Measurements from ENCODE around the gene RERE.
"Not testable (repeated sequence)": the region's sequence is repeated elsewhere in the genome, so short reads cannot be mapped to it uniquely, and the experiment has no call there.

RERE gene

DNA sequence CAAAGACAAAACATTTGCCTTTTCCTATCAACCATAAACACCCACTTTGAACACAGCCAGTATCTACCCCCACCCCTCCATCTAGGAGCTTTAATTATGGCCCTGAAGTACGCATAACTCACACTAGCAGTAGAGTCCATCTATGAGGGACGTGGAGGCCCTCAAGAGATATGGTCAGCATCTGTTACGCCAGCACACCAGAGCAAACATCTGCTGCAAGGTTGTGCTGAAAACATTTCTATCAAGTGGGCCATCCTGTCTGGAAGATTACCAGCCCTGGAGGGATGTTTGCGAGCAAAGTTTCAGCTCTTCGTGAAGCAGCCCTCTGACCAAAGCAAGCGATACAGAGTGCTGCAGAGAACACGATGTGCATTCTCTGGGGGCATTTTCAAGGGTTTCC lies 424.9 kb downstream of the RERE start:
- Mint-ChIP-seq H3K36me3 (ENCODE audit: low read depth) (peaks cover 71% of the 10 kb centered on the region), H3K9me3 (no peaks in the 10 kb centered on the region), H3K27me3 (no peaks in the 10 kb centered on the region), H3K27ac (peak overlapping the region; percentile 76), H3K4me3 (no peak overlapping the region), H3K4me1 (ENCODE audit: low read depth) (peaks cover 87% of the 10 kb centered on the region)
- DNase-seq: no peak

DNA sequence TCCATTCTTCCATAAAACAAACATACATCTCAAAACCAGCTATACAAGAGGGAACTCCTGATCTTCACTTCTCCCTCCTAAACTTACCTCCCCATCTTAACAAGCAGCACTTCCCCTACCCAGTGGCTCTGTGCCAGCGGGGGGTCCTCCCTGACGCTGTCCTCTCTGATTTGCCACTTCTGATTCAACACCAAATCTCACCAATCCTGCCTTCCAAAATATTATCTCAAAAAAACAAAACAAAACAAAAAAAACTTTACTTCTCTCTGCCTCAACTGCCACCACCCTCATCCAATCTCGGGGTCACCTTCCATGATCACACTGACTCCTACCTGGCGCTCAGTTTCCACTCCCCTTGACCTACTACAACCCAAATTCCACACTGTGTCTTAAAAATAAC lies 426.7 kb downstream of the RERE start:
- Mint-ChIP-seq H3K4me3 (no peak overlapping the region), H3K27ac (peak overlapping the region; percentile 42), H3K27me3 (no peaks in the 10 kb centered on the region), H3K4me1 (ENCODE audit: low read depth) (peaks cover 83% of the 10 kb centered on the region), H3K36me3 (ENCODE audit: low read depth) (peaks cover 76% of the 10 kb centered on the region), H3K9me3 (no peaks in the 10 kb centered on the region)
- DNase-seq: no peak

DNA sequence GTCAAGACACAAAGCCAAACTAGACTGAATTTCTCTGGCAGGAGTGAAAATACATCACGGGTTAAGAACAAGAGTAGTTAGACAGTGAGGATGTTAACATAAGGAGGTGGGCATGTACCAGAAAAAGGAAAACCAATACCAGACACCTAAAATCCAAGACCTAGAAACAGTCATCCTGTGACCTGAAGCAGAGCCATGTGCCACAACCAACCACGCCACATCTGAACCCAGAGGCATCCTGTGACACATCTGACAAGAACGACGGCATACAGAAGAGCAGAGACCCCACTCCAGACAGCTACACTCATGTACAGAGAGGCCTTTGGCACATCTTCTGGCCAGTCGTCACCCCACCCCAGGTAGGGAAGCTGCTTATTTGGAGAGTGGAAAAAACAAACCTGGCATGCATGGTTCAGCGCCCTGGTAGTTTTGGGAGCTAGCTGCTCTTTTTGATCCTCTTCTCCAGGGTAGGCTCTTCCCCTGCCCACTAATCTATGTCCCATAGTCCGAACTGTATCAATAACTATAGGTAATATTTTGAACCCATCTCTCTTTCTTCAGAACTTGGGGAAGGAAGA lies 427.4 kb downstream of the RERE start:
- H3K4me3 Mint-ChIP-seq: no peak overlapping the region

GRCh38 chr1:8388732-8389562 lies 428.5 kb downstream of the RERE start:
- H3K4me3 Mint-ChIP-seq: no peak overlapping the region
- no peaks in the 10 kb centered on the region for H3K27me3 Mint-ChIP-seq
- peak overlapping the region; percentile 47 for H3K27ac Mint-ChIP-seq
- no peaks in the 10 kb centered on the region for H3K9me3 Mint-ChIP-seq
- H3K4me1 Mint-ChIP-seq (ENCODE audit: low read depth): peaks cover 82% of the 10 kb centered on the region
- H3K36me3 Mint-ChIP-seq (ENCODE audit: low read depth): peaks cover 83% of the 10 kb centered on the region
- DNase-seq: no peak

More for the DNA sequence above, 427.4 kb downstream of the RERE start:
- H3K4me1 Mint-ChIP-seq (ENCODE audit: low read depth): peaks cover 81% of the 10 kb centered on the region
- no peak for DNase-seq
- H3K27ac Mint-ChIP-seq: peak overlapping the region; percentile 72
- H3K36me3 Mint-ChIP-seq (ENCODE audit: low read depth): peaks cover 77% of the 10 kb centered on the region
- no peaks in the 10 kb centered on the region for H3K9me3 Mint-ChIP-seq
- H3K27me3 Mint-ChIP-seq: no peaks in the 10 kb centered on the region

- H3K27me3 Mint-ChIP-seq: no peaks in the 10 kb centered on the region
- no peak overlapping the region for H3K4me3 Mint-ChIP-seq
- no peaks in the 10 kb centered on the region for H3K9me3 Mint-ChIP-seq
- H3K36me3 Mint-ChIP-seq (ENCODE audit: low read depth): peaks cover 81% of the 10 kb centered on the region
- peak overlapping the region; percentile 68 for H3K27ac Mint-ChIP-seq
- H3K4me1 Mint-ChIP-seq (ENCODE audit: low read depth): peaks cover 84% of the 10 kb centered on the region
- no peak for DNase-seq
Observed at GRCh38 chr1:8386247-8386646, 431.2 kb downstream of the RERE start.

- H3K9me3 Mint-ChIP-seq: no peaks in the 10 kb centered on the region
- peak overlapping the region; percentile 84 for H3K27ac Mint-ChIP-seq
- no peaks in the 10 kb centered on the region for H3K27me3 Mint-ChIP-seq
- no peak for DNase-seq
- H3K36me3 Mint-ChIP-seq (ENCODE audit: low read depth): peaks cover 78% of the 10 kb centered on the region
- no peak overlapping the region for H3K4me3 Mint-ChIP-seq
- H3K4me1 Mint-ChIP-seq (ENCODE audit: low read depth): peaks cover 82% of the 10 kb centered on the region
Observed at GRCh38 chr1:8384577-8384976, 432.9 kb downstream of the RERE start.

GRCh38 chr1:8384088-8384487 lies 433.4 kb downstream of the RERE start:
- Mint-ChIP-seq H3K27ac (peak overlapping the region; percentile 84), H3K9me3 (no peaks in the 10 kb centered on the region), H3K27me3 (no peaks in the 10 kb centered on the region), H3K4me3 (no peak overlapping the region), H3K4me1 (ENCODE audit: low read depth) (peaks cover 82% of the 10 kb centered on the region), H3K36me3 (ENCODE audit: low read depth) (peaks cover 76% of the 10 kb centered on the region)
- DNase-seq: no peak

DNA sequence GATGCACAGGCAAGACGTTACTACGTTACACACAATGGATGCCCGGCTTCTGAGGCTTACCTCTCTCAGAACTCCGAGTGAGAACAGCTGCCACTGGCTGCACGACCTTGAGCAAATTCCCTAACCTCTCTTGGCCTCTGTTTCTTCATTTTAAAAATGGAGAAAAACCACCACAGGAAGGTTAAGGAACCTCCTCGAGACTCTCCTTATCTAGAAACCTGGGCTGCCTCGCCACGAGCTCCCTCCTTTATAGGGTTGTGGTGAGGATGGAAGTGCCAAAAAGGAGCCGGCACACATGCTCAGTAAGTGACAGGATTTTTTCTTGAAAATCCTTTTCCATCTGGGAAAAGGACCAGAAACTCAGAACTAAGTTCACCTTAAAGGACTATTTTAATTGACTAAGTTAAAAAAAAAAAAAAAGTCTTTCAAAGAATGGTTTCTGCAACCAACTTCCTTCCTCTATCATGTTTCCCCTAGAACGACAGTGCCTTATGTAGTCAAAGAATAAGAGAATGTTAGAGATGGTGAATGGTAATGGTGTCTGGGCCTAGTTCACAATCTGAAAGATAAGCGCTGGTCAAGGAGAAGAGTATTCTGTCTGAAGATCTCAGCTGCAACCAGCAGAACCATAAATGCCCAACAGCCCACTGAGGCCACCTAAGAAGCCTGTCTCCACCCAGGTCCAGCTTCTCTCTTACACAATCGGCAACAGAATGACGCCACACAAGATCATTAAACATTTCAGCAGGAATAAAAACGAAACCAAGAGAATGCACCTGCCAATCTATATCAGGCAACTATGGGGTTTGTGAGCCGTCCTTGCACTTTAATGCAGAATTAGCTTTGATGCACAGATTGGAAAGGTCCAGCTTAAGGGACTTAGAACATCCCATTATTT lies 434.6 kb downstream of the RERE start:
- H3K9me3 Mint-ChIP-seq: no peaks in the 10 kb centered on the region
- H3K4me3 Mint-ChIP-seq: peak overlapping the region; percentile 52
- peaks cover 80% of the 10 kb centered on the region for H3K36me3 Mint-ChIP-seq (ENCODE audit: low read depth)
- peak overlapping the region; percentile 86 for H3K27ac Mint-ChIP-seq
- peaks cover 88% of the 10 kb centered on the region for H3K4me1 Mint-ChIP-seq (ENCODE audit: low read depth)
- no peaks in the 10 kb centered on the region for H3K27me3 Mint-ChIP-seq
- no peak for DNase-seq

- no peak for DNase-seq
- peak overlapping the region; percentile 86 for H3K27ac Mint-ChIP-seq
- no peaks in the 10 kb centered on the region for H3K27me3 Mint-ChIP-seq
- H3K4me3 Mint-ChIP-seq: no peak overlapping the region
- no peaks in the 10 kb centered on the region for H3K9me3 Mint-ChIP-seq
- peaks cover 78% of the 10 kb centered on the region for H3K36me3 Mint-ChIP-seq (ENCODE audit: low read depth)
- peaks cover 87% of the 10 kb centered on the region for H3K4me1 Mint-ChIP-seq (ENCODE audit: low read depth)
Observed at GRCh38 chr1:8382051-8382505, 435.4 kb downstream of the RERE start.

DNA sequence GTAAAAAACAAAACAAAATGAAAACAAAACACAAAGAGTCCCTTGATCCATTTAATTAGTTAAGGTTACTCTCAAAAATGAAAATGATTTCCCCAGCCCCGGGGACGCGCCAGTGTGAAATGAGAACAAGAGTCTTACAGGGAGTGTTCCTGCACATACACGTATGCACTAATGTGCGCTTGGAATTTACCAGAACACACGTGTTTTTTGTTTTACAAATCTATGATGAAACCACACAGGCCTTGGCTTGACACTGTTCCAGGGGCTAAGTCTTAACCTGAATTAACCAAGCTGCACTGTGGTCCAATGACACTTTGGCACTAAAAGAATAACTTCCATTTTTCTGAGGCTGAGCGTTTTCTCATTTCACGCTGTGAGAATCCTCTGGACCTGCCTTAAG lies 435.8 kb downstream of the RERE start:
- Mint-ChIP-seq H3K9me3 (no peaks in the 10 kb centered on the region), H3K27me3 (no peaks in the 10 kb centered on the region), H3K36me3 (ENCODE audit: low read depth) (peaks cover 73% of the 10 kb centered on the region), H3K27ac (peak overlapping the region; percentile 37), H3K4me3 (no peak overlapping the region), H3K4me1 (ENCODE audit: low read depth) (peaks cover 83% of the 10 kb centered on the region)
- no peak for DNase-seq

DNA sequence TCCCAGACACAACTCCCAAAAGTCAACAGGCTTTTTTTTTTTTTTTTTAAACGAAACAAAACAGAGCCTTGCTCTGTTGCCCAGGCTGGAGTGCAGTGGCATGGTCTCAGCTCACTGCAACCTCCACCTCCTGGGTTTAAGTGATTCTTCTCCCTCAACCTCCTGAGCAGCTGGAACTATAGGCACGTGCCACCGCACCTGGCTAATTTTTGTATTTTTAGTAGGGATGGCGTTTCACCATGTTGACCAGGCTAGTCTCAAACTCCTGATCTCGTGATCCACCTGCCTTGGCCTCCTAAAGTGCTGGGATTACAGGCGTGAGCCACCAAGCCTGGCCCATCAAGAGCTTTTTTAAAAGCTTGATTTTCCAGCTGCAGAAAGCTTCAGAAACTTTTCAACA lies 437.1 kb downstream of the RERE start:
- H3K4me3 Mint-ChIP-seq, H3K27me3 Mint-ChIP-seq, H3K9me3 Mint-ChIP-seq, DNase-seq: not testable (repeated sequence)
- peaks cover 67% of the 10 kb centered on the region for H3K36me3 Mint-ChIP-seq (ENCODE audit: low read depth)
- peak overlapping the region; percentile 66 for H3K27ac Mint-ChIP-seq
- H3K4me1 Mint-ChIP-seq (ENCODE audit: low read depth): peaks cover 84% of the 10 kb centered on the region

DNA sequence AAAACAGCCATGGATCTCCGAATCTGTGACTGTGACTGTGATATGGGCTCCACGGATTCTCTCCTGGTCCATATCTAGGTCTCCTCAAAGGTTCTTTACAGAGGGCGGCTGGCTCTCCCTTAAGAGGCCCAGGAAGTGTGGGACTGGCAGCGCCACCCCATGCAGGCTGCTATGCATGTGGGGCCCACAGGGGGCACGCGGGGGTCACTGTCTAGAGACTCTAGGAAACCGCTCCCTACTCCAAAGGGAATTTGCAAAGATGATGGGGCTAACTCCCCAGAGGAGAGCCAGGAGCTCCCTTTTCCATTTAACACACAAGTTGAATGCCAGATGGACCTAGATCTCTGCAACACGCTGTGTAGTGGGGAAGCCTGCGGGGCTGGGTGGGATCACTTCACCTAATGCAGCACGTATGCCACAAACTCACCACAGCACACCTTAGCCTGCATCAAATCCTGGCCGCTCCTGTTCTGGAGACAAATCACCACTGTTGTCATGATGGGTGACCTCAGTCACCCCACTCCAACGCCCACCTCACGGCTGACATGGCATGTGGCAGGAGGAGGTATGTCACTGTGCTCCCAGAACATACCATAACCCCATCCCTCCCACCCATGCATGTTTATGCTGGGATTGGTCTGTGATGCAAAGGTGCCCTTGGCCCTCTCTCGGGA lies 437.8 kb downstream of the RERE start:
- Mint-ChIP-seq H3K36me3 (ENCODE audit: low read depth) (peaks cover 66% of the 10 kb centered on the region), H3K4me1 (ENCODE audit: low read depth) (peaks cover 83% of the 10 kb centered on the region), H3K27ac (peak overlapping the region; percentile 80), H3K4me3 (no peak overlapping the region), H3K27me3 (no peaks in the 10 kb centered on the region), H3K9me3 (no peaks in the 10 kb centered on the region)
- DNase-seq: no peak

DNA sequence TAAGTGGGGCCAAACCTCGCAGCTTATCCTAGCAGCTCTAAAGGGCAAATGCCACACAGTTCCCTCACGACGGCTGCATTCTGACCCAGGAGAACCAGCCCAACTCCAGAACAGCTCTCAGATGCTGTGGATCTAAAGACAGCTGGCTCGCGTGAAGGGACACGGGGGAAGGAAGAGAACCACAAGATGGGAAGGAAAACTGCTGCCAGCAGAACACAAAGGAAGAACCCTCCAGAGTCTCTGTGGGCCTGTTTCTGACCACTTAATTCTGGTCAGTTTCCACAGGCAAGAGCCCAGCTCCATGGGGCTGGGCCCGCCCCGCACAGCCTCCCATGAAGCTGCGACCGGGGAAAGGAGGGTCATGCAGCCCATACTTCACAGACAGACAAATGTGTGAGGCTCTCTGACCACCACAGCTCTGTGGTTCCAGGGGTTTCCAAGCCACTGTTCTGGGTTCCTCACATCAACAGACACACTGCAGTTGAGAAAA lies 438.4 kb downstream of the RERE start:
- H3K9me3 Mint-ChIP-seq: no peaks in the 10 kb centered on the region
- H3K4me1 Mint-ChIP-seq (ENCODE audit: low read depth): peaks cover 82% of the 10 kb centered on the region
- H3K4me3 Mint-ChIP-seq: no peak overlapping the region
- H3K36me3 Mint-ChIP-seq (ENCODE audit: low read depth): peaks cover 64% of the 10 kb centered on the region
- no peaks in the 10 kb centered on the region for H3K27me3 Mint-ChIP-seq
- DNase-seq: no peak
- H3K27ac Mint-ChIP-seq: peak overlapping the region; percentile 80

DNA sequence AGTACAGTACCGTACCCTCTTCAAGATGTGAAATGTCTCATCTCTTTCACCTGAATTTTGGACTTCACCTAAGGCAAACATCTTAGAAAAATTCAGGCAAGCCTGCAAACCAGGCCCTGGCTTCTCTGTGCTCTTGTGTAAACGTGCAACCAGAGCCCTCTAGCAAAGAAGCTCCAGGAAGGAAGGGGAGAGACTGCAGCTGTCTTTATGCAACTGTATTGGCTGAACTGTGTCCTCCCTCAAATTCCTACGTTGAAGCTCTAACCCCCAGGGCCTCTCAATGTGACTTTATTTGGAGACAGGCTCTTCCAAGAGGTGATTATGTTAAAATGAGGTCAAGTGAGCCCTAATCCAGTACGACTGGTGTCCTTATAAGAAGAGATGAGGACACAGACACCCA lies 439.3 kb downstream of the RERE start:
- Mint-ChIP-seq H3K27me3 (no peaks in the 10 kb centered on the region), H3K4me1 (ENCODE audit: low read depth) (peaks cover 84% of the 10 kb centered on the region), H3K27ac (peak overlapping the region; percentile 80), H3K4me3 (no peak overlapping the region), H3K9me3 (no peaks in the 10 kb centered on the region), H3K36me3 (ENCODE audit: low read depth) (peaks cover 67% of the 10 kb centered on the region)
- no peak for DNase-seq
